SU-DHL-6 (cell line): ENCODE results near the gene DOCK8.

Experiments
- H2AFZ ChIP-seq: fragments of 200-600 bp; sonication (generic); 2 replicates; pipeline ENCODE4 v1.6.1; 2014; ENCODE audit warnings: low read depth, mild to moderate bottlenecking, moderate library complexity, mixed read lengths, antibody characterized with exemption, low read length; ENCODE audit not compliant: severe bottlenecking
- H3F3A ChIP-seq: fragments of 200-600 bp; shearing (Covaris generic); 2 replicates; pipeline ENCODE4 v1.6.0; 2016; ENCODE audit warnings: antibody characterized with exemption, mild to moderate bottlenecking; ENCODE audit not compliant: insufficient read depth
- H3K27ac ChIP-seq: fragments of 200-600 bp; sonication (generic); 2 replicates; pipeline ENCODE4 v1.5.1; 2016; ENCODE audit warnings: low read depth, mild to moderate bottlenecking, low read length, moderate library complexity, mixed read lengths
- H3K27me3 ChIP-seq: fragments of 200-600 bp; sonication (generic), shearing (Covaris generic); 2 replicates; pipeline ENCODE4 v1.6.0; 2014; ENCODE audit warnings: mild to moderate bottlenecking, low read length
- H3K36me3 ChIP-seq: fragments of 200-600 bp; sonication (generic); 2 replicates; pipeline ENCODE4 v1.6.1; 2014; ENCODE audit warnings: mild to moderate bottlenecking, low read length, mixed read lengths
- H3K4me2 ChIP-seq: fragments of 300-600, 200-600 bp; shearing (Covaris generic), sonication (generic); 2 replicates; pipeline ENCODE4 v1.6.0; 2014; ENCODE audit warnings: low read length, low read depth, mild to moderate bottlenecking; ENCODE audit not compliant: poor library complexity, severe bottlenecking
- H3K4me3 ChIP-seq: fragments of 200-600 bp; sonication (generic); 2 replicates; pipeline ENCODE4 v1.5.1; 2014; ENCODE audit warnings: antibody characterized with exemption, low read length, mild to moderate bottlenecking, mixed read lengths; ENCODE audit not compliant: insufficient read depth, poor library complexity, severe bottlenecking
- H3K79me2 ChIP-seq: fragments of 200-600 bp; sonication (generic); 2 replicates; pipeline ENCODE4 v1.6.1; 2014; ENCODE audit warnings: mild to moderate bottlenecking, low read length, moderate library complexity; ENCODE audit not compliant: insufficient read depth
- H3K9ac ChIP-seq: fragments of 200-600 bp; sonication (generic); 2 replicates; pipeline ENCODE4 v1.7.0; 2014; ENCODE audit warnings: mild to moderate bottlenecking, low read length
- H3K9me2 ChIP-seq: fragments of 200-600 bp; sonication (generic); replicated peaks from 2 replicates; pipeline ENCODE4 v1.6.1; 2014; ENCODE audit warnings: low read length; ENCODE audit not compliant: insufficient read depth
- H3K9me3 ChIP-seq: fragments of 200-600 bp; sonication (generic); 2 replicates; pipeline ENCODE4 v1.6.1; 2014; ENCODE audit warnings: low read length, mixed read lengths; ENCODE audit not compliant: insufficient read depth
- H4K20me1 ChIP-seq: fragments of 200-600 bp; sonication (generic); 2 replicates; pipeline ENCODE4 v1.6.1; 2014; ENCODE audit warnings: low read depth, mild to moderate bottlenecking, antibody characterized with exemption, low read length, moderate library complexity, mixed read lengths
- CTCF ChIP-seq: fragments of 200-600 bp; sonication (generic); IDR thresholded peaks from one replicate; pipeline ENCODE4 v1.5.1; 2017; ENCODE audit warnings: antibody characterized with exemption, mild to moderate bottlenecking, low read length, moderate library complexity; ENCODE audit not compliant: insufficient read depth, poor library complexity, severe bottlenecking
- EZH2phosphoT487 ChIP-seq: fragments of 200-600 bp; sonication (generic), shearing (Covaris generic); conservative IDR thresholded peaks from 2 replicates; pipeline ENCODE4 v1.6.1; 2018; ENCODE audit warnings: mild to moderate bottlenecking, antibody characterized with exemption, low read length, moderate library complexity, mixed read lengths

The DOCK8 gene

GRCh38 chr9:237141-237857 is 22.6 kb downstream of the DOCK8 start:
- H3K79me2 ChIP-seq, result no peaks in the 10 kb centered on the region
- H3K27me3 ChIP-seq, result no peaks in the 10 kb centered on the region
- no peaks in the 10 kb centered on the region for H3F3A ChIP-seq
- H3K27ac ChIP-seq, result no peak overlapping the region
- H4K20me1 ChIP-seq, result no peaks in the 10 kb centered on the region
- no peak for TF ChIP-seq CTCF
- TF ChIP-seq EZH2phosphoT487, result no peak
- no peak overlapping the region for H2AFZ ChIP-seq
- no peaks in the 10 kb centered on the region for H3K9me2 ChIP-seq
- H3K4me2 ChIP-seq, result no peak overlapping the region
- no peak overlapping the region for H3K9ac ChIP-seq
- H3K9me3 ChIP-seq, result no peaks in the 10 kb centered on the region
- H3K4me3 ChIP-seq, result no peak overlapping the region
- H3K36me3 ChIP-seq, result no peaks in the 10 kb centered on the region

GRCh38 chr9:237858-238345 is 23.2 kb downstream of the DOCK8 start:
- no peak overlapping the region for H3K27ac ChIP-seq
- no peak overlapping the region for H3K9ac ChIP-seq
- H2AFZ ChIP-seq, result no peak overlapping the region
- no peaks in the 10 kb centered on the region for H3K79me2 ChIP-seq
- H3K9me2 ChIP-seq, result no peaks in the 10 kb centered on the region
- H3F3A ChIP-seq, result no peaks in the 10 kb centered on the region
- no peak overlapping the region for H3K4me3 ChIP-seq
- H3K9me3 ChIP-seq, result no peaks in the 10 kb centered on the region
- H3K4me2 ChIP-seq, result no peak overlapping the region
- no peaks in the 10 kb centered on the region for H4K20me1 ChIP-seq
- no peaks in the 10 kb centered on the region for H3K36me3 ChIP-seq
- TF ChIP-seq EZH2phosphoT487 (no peak), CTCF (no peak)
- no peaks in the 10 kb centered on the region for H3K27me3 ChIP-seq

GRCh38 chr9:242461-243080 is 27.9 kb downstream of the DOCK8 start:
- TF ChIP-seq CTCF, result no peak
- TF ChIP-seq EZH2phosphoT487, result no peak
- Histone ChIP-seq H3K9ac (no peak overlapping the region), H3K9me3 (no peaks in the 10 kb centered on the region), H4K20me1 (no peaks in the 10 kb centered on the region), H3K4me3 (no peak overlapping the region), H3K79me2 (no peaks in the 10 kb centered on the region), H3K4me2 (no peak overlapping the region), H3K9me2 (no peaks in the 10 kb centered on the region), H3K36me3 (no peaks in the 10 kb centered on the region), H3F3A (no peaks in the 10 kb centered on the region), H3K27me3 (no peaks in the 10 kb centered on the region), H2AFZ (no peak overlapping the region), H3K27ac (no peak overlapping the region)
